ENCODE results near the gene TBC1D8.
A peak's percentile ranks its signal among the peaks of the same experiment; 100 is the strongest.

TBC1D8 gene

GRCh38 chr2:101162561-101163330 is 11.6 kb upstream of the TBC1D8 start:
- no peak for DNase-seq

GRCh38 chr2:101161658-101162057 is 10.5 kb upstream of the TBC1D8 start:
- DNase-seq: no peak

DNA sequence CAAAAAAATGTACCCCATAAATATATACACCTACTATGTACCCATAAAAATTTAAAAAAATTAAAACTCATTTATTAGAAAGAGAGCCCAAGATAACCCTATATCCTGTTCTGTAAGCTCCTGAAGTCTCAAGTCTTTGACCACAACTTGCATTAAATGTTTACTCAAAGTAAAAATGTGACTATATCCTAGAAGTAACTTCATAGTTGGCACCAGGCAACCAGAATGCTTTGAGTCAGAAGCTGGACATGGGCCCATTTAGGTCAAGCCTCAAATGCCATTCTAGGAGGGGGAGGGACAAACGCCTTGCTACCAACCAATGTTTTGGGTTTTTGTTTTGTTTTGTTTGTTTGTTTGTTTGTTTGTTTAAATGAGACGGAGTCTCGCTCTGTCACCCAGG is 9.3 kb upstream of the TBC1D8 start:
- DNase-seq: no peak

DNA sequence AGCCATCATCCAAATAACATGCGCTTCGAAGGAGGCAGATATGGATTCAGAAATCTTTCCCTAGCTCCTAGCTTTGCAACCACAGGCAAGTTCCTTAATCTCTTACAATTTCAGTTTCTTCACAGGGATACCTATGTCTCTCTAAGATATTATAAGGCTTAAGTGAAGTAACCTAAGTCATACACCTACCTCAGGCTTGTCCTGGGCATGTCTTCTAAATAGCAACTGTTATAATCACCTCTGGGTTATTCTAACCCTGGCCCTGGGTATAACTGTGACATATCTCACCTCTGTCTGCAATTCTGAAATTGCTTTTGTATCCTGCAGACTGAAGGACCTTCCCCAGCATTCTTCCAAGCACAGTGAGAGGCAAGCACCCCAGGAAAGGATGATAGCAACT is 8.3 kb upstream of the TBC1D8 start:
- DNase-seq: no peak

- peak in 1 of 4 experiments; percentile 46 for DNase-seq
These were observed 6.1 kb upstream of the TBC1D8 start for GRCh38 chr2:101157272-101157671.

DNA sequence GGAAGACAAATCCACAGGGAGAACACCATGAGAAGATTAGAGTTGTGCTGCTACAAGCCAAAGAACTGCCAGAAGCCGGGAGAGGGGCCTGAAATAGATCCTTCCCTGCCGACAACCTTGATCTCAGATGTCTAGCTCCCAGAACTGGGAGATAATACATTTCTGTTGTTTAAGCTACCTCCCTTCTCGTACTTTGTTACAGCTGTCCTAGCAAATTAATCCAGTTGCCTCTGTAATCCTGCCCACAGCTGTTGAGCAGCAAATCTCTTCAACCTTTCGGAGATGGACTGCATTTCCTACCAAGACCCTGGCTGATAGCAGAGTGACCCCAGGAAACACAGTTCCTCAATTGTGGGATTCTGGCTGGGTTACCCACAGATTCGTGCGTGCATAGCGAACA is 2.6 kb upstream of the TBC1D8 start:
- DNase-seq: no peak

DNA sequence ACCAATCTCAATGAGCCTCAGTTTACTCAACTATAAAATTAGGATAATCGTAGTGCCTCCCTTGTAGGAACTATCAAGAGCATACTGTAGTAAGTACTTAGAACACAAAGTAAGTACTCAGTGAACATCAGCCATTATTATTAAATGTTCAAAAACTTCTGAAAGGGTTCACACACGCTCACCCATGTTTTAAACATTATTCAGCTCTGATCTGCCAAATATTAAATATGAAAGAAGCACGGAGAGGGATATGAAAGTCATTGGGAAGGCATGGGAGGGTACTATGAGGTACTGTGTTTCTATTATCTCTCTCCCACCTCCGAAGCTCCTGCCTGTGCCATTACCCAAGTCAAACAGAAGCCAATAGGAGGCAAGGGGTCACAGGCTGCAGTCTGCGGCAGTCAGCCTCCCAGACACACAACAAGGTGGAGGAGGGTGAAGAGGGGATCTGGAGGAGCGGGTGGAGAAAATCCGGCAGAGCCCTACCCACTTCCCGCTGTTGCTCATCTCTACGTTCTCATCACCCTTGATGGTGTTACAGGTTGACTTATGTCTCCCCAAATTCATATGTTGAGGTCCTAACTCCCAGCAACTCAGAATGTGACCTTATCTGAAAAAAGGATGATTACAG is 2.0 kb upstream of the TBC1D8 start:
- no peak for DNase-seq

- DNase-seq: peak; percentile 74 to 89 (median 86)
These were observed 1.3 kb upstream of the TBC1D8 start for GRCh38 chr2:101152272-101153076.

GRCh38 chr2:101151859-101152271 is 683 bp upstream of the TBC1D8 start:
- DNase-seq: peak in 2 of 4 experiments; percentile 38 to 40

DNA sequence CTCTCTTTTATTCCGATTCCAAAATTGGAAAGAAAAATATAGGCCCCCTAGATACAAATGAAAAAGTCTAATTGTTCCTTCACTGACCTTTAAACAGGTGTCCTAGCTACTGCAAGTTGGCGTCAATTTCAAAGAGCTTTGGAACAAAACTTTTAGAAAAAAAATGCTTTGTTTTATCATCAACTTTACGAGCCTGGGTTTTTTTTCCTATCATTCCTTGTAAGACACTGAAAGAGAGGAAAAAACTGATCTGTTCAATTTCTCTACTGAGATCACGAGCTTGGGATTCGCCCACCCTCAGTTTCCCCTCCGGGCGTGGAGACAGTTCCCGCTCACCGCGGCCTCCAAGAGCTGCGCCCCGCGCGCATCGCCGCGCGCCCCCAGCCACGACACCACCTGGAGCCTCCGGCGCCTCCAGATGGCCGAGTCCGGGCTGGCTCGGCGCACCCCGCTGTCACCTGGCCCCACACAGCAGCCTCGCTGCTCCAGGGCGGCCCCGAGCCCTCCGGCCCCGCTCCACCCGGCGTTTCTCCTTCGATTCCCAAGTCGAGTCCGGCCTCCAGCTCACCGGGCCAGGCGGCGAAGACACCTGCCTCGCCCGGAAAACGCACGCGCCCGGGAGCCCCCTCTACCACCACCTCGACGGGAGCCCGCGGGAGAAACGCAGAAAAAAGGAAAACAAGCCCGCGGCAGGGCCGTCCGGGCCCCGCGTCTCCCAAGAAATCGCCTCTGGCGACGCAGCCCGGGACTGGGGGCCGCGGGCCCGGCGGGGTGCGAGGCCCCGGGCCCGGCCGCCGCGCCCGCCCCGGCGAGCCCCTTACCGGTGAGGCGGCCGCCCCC is 656 bp downstream of the TBC1D8 start:
- DNase-seq: peak in 3 of 4 experiments; percentile 32 to 53 (median 46)

DNA sequence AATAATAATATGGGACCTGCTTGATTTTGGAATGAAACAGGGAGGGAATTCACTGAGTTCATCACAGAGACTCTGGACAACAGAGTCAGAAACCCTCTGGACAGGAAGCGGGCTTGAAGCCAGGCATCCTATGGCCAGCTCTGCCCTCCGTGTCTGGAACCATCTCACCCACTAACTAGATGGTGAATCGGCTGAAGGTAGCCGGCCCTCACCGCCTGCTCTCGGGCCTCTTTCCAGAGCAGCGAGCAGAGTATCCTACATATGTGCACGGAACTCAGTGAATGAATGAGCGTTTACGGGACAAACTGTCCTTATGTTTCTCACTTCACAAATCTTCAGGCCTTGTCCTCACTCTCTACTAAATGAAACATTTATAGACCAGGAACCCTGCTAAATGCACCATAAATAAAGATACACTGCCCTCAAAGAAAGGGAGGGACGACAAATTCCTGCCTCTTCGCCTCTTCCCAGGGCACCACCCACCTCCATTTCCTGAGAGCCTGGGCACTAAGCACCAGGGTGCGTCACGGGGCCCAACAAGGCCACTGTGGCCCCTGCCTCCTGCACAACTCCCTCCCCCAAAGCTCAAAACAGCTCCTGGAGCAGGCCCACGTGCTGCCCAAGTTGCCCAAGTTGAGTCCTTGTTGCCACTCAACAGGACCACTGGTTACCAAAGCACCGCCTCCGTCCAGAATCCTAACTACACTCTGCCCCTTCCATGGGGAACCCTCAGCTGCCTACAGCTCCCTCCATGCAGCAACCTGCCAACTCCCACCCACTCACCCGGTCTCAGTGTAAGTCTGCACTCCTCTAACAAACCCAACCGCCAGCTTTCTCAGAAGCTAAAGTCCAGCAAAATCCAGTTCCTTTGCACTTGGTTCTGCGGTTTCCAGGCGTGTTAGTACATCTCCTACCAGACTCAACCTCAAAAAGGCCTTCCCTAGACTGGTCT is 1.7 kb downstream of the TBC1D8 start:
- peak; percentile 54 to 76 (median 72) for DNase-seq

DNA sequence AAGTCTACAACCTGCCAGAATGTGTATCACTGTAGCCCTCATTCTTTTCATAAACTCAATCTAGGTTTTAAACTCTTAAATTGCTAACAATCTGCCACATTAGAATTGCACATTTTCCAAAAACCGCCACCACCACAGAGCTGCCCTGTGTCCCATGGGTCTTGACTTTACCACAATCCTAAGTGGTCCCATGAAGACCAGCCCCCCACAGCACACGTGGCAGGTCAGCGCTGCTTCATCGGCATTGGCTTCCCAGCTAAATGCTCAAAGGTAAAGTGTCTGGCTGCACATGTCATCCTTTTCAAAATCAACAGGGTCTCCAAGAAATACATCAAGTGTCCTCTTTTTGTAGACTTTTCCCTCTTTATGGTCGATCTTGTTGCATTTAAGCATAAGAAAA is 2.4 kb downstream of the TBC1D8 start:
- no peak for DNase-seq

DNA sequence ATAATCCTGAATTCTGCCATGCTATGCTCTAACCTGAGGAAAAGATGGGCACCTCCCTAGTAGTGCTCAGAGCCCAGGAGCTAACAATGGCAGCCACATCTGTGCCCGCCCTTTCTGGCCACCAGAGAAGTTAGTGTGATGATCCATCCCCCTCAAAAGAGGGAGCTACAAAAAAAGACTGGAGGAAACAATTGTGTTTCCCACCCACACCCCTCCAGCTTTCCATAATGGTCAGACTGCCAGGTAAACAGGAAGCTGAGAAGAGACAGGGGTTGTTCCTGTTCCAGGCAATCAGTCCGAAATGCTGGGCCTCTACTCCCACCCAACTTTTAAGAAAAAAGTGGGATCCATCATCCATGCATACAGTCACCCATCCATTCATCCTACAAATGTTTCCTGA is 3.2 kb downstream of the TBC1D8 start:
- DNase-seq: no peak

DNA sequence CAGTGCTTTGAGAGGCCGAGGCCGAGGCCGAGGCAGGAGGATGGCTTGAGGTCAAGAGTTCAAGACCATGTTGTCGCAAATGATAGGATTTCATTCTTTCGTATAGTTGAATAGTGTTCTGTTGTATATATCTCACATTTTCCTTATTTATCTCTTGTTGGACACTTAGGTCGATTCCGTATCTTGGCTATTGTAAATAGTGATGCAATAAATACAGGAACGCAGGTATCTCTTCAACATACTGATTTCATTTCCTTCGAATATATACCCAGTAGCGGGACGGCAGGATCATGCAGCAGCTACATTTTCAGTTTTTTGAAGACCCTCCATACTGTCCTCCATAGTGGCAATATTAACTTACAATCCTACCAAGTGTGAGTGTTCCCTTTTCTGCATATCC is 4.1 kb downstream of the TBC1D8 start:
- no peak for DNase-seq

DNA sequence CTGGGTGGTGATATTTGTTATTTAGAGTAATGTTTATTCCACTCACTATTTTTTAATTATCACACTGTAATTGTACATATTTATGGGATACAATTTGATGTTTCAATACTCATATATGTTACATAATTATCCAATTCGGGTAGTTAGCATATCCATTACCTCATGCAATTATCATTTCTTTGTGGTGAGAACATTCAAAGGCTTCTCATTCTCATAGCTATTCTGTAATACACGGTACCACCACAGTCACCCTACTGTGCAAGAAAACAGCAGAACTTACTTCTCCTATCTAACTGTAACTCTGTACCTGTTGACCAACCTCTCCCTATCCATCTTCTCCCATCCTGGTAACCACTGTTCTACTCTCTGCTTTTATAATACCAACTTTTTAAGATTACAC is 4.6 kb downstream of the TBC1D8 start:
- no peak for DNase-seq

DNA sequence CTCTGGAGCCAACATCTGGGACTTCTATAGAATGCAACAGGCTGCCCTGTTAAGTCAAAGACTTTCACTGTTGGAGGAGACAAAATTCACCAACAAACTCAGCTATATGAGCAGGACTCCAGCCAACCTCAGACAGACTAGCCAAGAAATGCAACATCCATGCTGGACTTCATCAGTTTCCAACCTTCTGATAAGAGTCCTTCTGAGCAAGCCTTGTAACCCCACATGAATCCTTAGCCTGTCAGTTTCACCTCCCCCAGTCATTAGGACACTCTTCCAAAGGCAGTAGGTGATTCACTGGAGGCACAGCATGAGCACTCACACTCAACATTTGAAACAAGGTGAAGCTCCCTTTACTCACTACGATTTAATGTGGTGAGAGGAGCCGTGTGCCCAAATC is 5.8 kb downstream of the TBC1D8 start:
- DNase-seq: no peak

DNA sequence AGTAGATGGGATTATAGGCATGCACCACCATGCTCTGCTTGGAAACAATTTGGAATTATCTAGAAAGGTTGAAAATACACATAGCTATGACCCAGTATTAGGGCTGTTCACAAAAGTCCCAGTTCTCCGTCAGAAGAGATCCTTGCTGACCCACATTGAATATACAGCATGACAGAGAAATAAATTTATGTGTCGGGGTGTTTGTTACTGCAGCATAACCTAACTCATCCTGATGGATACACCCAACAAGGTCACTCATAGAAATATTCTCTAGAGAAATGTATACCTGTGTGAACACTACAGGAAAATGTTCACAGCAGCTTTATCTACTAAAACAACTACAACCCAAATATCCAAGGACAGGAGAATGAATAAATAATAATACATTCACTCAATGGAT is 9.0 kb downstream of the TBC1D8 start:
- no peak for DNase-seq

- DNase-seq: no peak
These were observed 10.1 kb downstream of the TBC1D8 start for GRCh38 chr2:101140978-101141655.

DNA sequence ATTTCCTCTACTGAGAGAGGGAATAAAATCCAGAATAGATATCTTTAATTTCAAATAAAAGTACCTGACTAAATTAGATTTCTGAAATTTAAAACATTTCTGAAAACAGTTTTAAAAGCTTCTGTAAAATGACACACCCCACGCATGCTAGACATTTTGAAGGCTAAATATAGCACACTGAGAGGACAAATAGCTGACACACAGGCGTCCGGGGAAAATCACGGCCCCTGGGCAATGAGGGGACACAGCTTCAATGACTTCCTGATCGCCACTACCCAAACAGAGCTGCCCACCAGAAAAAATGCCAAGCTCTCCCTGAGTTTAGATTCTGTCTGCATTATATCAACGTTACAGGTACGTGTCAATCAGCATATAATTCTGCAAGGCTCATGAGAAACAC is 10.9 kb downstream of the TBC1D8 start:
- DNase-seq: no peak

- no peak for DNase-seq
These were observed 11.7 kb downstream of the TBC1D8 start for GRCh38 chr2:101139495-101139894.
